ENCODE data around the gene CYP4F8.

DNA sequence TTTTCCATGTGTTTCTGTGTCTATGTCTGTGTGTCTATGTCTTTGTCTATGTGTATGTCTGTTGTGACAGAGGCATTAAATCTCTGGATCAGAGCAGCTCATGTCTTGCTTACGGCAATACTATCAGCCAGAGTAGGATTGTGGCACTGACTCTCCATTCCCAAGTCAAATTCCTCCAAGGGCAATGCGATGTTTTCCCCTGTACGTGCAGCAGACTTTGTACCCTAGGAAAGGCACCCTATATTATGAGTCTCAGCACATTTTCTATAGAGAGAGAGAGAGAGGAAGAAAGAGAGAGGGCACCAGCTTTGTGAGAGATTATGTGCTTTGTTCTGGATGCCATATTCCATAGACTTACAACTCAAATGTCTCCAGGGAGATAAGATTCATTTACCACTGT is 36.8 kb downstream of the CYP4F8 start:
- no peak for TF ChIP-seq CTCF (IDR thresholded peaks at IDR 0.05; ENCODE audit: low read length)
- TF ChIP-seq EZH2 (IDR thresholded peaks at IDR 0.05; ENCODE audit: borderline replicate concordance, low read length), result no peak
